Measurements from ENCODE around the gene PIP4K2B. TPM values are rescaled to one million over a fixed set of nuclear protein-coding genes. Genes with fewer than 3 reads are reported as not detected.
"Not testable (repeated sequence)": the region's sequence is repeated elsewhere in the genome, so short reads cannot be mapped to it uniquely, and the experiment has no call there.

PIP4K2B gene
- total RNA-seq, 4 donors from 2014 or later = 15.3 to 63.5 (median 23.5) TPM

DNA sequence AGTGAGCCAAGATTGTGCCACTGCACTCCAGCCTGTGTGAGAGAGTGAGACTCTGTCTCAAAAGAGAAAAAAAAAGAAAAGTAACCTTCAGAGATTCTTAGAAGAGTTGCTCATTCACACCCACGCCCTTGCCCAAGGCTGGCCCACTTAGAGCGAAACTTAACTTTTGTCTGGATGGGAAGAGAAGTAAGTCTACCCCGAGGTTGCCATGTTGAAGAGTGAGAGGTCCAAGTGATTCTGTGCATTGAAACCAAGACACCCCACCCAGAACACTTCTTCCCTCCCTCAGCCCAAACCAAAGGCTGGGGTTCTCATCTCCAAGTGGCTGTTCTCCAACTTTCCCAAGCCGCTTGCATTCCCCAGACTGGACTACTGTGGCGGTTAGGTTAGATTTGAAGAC, 71.6 kb downstream of the PIP4K2B start:
- in situ Hi-C loops (cut with MboI; ENCODE audit: low pct_ligation_motif_present in 1 of 4, low pct_unique_long_range_greater_than_20kb in 1 of 4, low sequenced_read_pairs in 3 of 4) = no loop called here

DNA sequence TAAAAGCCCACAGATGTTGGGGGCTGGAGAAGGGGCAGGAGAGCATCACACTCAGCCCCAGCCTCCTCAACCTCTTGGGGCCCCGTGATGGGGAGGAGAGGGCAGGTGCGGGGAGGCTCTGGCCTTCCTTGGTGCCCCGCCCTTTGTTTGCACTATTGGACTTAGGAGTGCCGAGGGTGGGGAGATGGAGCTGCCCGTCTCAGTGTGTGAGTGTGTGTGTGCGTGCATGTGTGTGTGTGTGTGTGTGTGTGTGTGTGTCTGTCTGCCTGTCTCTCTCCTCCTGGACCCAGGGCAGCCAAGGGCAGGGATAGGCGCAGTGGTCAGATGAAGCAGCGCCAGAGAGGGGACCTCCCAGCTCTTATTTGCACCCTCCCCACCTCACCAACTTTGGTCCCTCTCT, 73.2 kb downstream of the PIP4K2B start:
- 30% methylated on average over 8 of the region's 8 CpGs; no CpG with 5 or more reads in 1 of the 2 donors for WGBS, 2 donors (ENCODE audit: low coverage in 1 of 2)
- peak; percentile 84 for DNase-seq

More for the DNA sequence above, 71.6 kb downstream of the PIP4K2B start:
- intact Hi-C loops (cut with DNase I; ENCODE audit: low total_unique reads) = no loop called here
- H3K27ac ChIP-seq = peak overlapping the region; percentile 13 to 45 (median 38)
- TF ChIP-seq POLR2A (IDR thresholded peaks at IDR 0.05) (no peak), EP300 (IDR thresholded peaks at IDR 0.05; ENCODE audit: low read depth) (no peak), POLR2AphosphoS5 (IDR thresholded peaks at IDR 0.05) (no peak)
- TF ChIP-seq, protein P1, sequence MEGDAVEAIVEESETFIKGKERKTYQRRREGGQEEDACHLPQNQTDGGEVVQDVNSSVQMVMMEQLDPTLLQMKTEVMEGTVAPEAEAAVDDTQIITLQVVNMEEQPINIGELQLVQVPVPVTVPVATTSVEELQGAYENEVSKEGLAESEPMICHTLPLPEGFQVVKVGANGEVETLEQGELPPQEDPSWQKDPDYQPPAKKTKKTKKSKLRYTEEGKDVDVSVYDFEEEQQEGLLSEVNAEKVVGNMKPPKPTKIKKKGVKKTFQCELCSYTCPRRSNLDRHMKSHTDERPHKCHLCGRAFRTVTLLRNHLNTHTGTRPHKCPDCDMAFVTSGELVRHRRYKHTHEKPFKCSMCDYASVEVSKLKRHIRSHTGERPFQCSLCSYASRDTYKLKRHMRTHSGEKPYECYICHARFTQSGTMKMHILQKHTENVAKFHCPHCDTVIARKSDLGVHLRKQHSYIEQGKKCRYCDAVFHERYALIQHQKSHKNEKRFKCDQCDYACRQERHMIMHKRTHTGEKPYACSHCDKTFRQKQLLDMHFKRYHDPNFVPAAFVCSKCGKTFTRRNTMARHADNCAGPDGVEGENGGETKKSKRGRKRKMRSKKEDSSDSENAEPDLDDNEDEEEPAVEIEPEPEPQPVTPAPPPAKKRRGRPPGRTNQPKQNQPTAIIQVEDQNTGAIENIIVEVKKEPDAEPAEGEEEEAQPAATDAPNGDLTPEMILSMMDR (IDR thresholded peaks at IDR 0.05) = no peak
- H3K4me3 ChIP-seq = no peak overlapping the region
- DNase-seq = no peak
- no peaks in the 10 kb centered on the region for H3K36me3 ChIP-seq
- 72 to 78% methylated on average over 3 to 5 of the region's 5 CpGs for WGBS, 2 donors (ENCODE audit: low coverage in 1 of 2)
- peaks cover 25 to 75% (median 49%) of the 10 kb centered on the region in 4 donors for H3K4me1 ChIP-seq
- no peaks in the 10 kb centered on the region for H3K27me3 ChIP-seq
- no peaks in the 10 kb centered on the region for H3K9me3 ChIP-seq

DNA sequence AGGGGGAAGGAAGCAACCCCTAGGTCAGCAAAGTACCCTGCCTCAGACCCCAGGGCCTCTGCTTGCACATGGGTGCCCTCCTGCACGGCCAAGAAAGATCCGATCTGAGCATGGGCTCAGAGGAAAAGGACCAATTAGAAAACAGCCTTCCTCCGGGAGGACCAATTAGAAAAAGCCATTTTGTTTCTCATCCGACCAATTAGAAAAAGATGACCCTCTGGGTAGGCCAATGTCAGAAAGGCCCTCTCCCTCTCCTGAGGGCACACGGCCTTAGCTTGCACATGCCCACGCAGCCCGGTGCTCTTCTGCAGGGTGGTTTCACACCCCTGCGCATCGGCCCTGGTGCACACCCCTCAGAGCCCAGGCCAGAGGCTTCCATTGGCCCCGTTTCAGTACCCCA, 74.3 kb downstream of the PIP4K2B start:
- intact Hi-C loops (cut with DNase I; ENCODE audit: low total_unique reads) = no loop called here
- H3K4me3 ChIP-seq = no peak overlapping the region
- in situ Hi-C loops (cut with MboI; ENCODE audit: low pct_ligation_motif_present in 1 of 4, low pct_unique_long_range_greater_than_20kb in 1 of 4, low sequenced_read_pairs in 3 of 4) = no loop called here
- H3K36me3 ChIP-seq = peaks cover 0 to 6% (median 3%) of the 10 kb centered on the region in 4 donors
- H3K27ac ChIP-seq = peak overlapping the region; percentile 30 to 41 (median 34)
- no peaks in the 10 kb centered on the region for H3K9me3 ChIP-seq
- H3K27me3 ChIP-seq = no peaks in the 10 kb centered on the region
- H3K4me1 ChIP-seq = peaks cover 10 to 54% (median 29%) of the 10 kb centered on the region in 4 donors
- 66% methylated on average over 10 of the region's 10 CpGs; no CpG with 5 or more reads in 1 of the 2 donors for WGBS, 2 donors (ENCODE audit: low coverage in 1 of 2)
- TF ChIP-seq, protein P1 (IDR thresholded peaks at IDR 0.05) = no peak
- TF ChIP-seq POLR2AphosphoS5 (IDR thresholded peaks at IDR 0.05) (no peak), EP300 (IDR thresholded peaks at IDR 0.05; ENCODE audit: low read depth) (no peak), POLR2A (IDR thresholded peaks at IDR 0.05) (no peak)
- no peak for DNase-seq

More for the DNA sequence above, 73.2 kb downstream of the PIP4K2B start:
- in situ Hi-C loops (cut with MboI; ENCODE audit: low pct_ligation_motif_present in 1 of 4, low pct_unique_long_range_greater_than_20kb in 1 of 4, low sequenced_read_pairs in 3 of 4); H3K36me3 ChIP-seq; H3K4me3 ChIP-seq; intact Hi-C loops (cut with DNase I; ENCODE audit: low total_unique reads); H3K9me3 ChIP-seq; H3K27me3 ChIP-seq: not testable (repeated sequence)
- H3K27ac ChIP-seq = peak overlapping the region; percentile 17 to 51 (median 46)
- H3K4me1 ChIP-seq = peaks cover 12 to 60% (median 33%) of the 10 kb centered on the region in 4 donors

DNA sequence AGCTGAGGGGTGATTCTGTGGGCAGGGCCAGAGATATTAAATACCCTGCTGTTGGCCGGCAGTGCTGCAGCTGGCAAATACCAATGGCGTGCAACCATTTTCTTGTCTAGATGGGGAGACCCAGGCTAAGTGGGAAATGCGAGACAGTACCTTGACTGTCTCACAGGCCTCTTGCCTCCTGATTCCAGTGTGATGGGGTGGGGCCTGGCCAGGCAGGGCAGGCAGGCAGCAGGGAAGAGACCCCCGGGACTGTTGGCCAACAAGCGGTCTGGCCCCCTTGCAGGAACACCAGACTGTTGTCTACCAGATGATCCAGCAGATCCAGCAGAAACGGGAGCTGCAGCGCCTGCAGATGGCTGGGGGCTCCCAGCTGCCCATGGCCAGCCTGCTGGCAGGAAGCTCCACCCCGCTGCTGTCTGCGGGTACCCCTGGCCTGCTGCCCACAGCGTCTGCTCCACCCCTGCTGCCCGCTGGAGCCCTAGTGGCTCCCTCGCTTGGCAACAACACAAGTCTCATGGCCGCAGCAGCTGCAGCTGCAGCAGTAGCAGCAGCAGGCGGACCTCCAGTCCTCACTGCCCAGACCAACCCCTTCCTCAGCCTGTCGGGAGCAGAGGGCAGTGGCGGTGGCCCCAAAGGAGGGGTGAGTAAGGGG, 74.9 kb downstream of the PIP4K2B start:
- peak; percentile 72 for DNase-seq
- in situ Hi-C loops (cut with MboI; ENCODE audit: low pct_ligation_motif_present in 1 of 4, low pct_unique_long_range_greater_than_20kb in 1 of 4, low sequenced_read_pairs in 3 of 4) (no loop called here), intact Hi-C loops (cut with DNase I; ENCODE audit: low total_unique reads) (no loop called here)
- no peak for TF ChIP-seq EP300 (IDR thresholded peaks at IDR 0.05; ENCODE audit: low read depth)
- TF ChIP-seq POLR2A (IDR thresholded peaks at IDR 0.05) = no peak
- no peak for TF ChIP-seq POLR2AphosphoS5 (IDR thresholded peaks at IDR 0.05)
- TF ChIP-seq, protein P1 (IDR thresholded peaks at IDR 0.05) = no peak
- Histone ChIP-seq H3K4me3 (no peak overlapping the region), H3K4me1 (peaks cover 7 to 50% (median 25%) of the 10 kb centered on the region in 4 donors), H3K36me3 (peaks cover 0 to 6% (median 3%) of the 10 kb centered on the region in 4 donors), H3K27me3 (no peaks in the 10 kb centered on the region), H3K9me3 (no peaks in the 10 kb centered on the region), H3K27ac (peak overlapping the region; percentile 13 to 41 (median 34))
- WGBS, 2 donors (ENCODE audit: low coverage in 1 of 2) = 42 to 59% methylated on average over 2 to 7 of the region's 16 CpGs
